Tibial nerve (tissue), 3 donors: ENCODE results near the gene FBN1.

Experiments
- POLR2A ChIP-seq, 2 donors: fragments of 450-650 bp; IDR thresholded peaks; one replicate each; pipeline ENCODE4 v1.6.1; 2017; ENCODE audit warnings: antibody characterized with exemption in 2 of 2, mild to moderate bottlenecking in 2 of 2, moderate library complexity in 2 of 2
- TF ChIP-seq, protein P1 (sequence below), 5 experiments: fragments of 200-600 bp in 3 of 5; fragments of 450-650 bp in 2 of 5; sonication (generic) in 3 of 5; IDR thresholded peaks; one replicate each; pipeline ENCODE4 v1.5.1; 2016 to 2019; ENCODE audit warnings: antibody characterized with exemption in 5 of 5, mild to moderate bottlenecking in 3 of 5, moderate library complexity in 2 of 5

- TF ChIP-seq, protein P1, sequence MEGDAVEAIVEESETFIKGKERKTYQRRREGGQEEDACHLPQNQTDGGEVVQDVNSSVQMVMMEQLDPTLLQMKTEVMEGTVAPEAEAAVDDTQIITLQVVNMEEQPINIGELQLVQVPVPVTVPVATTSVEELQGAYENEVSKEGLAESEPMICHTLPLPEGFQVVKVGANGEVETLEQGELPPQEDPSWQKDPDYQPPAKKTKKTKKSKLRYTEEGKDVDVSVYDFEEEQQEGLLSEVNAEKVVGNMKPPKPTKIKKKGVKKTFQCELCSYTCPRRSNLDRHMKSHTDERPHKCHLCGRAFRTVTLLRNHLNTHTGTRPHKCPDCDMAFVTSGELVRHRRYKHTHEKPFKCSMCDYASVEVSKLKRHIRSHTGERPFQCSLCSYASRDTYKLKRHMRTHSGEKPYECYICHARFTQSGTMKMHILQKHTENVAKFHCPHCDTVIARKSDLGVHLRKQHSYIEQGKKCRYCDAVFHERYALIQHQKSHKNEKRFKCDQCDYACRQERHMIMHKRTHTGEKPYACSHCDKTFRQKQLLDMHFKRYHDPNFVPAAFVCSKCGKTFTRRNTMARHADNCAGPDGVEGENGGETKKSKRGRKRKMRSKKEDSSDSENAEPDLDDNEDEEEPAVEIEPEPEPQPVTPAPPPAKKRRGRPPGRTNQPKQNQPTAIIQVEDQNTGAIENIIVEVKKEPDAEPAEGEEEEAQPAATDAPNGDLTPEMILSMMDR (IDR thresholded peaks at IDR 0.05) = no peak
- TF ChIP-seq POLR2A (IDR thresholded peaks at IDR 0.05) = no peak
Measured at GRCh38 chr15:48595981-48596380, 49.5 kb downstream of the FBN1 start.
